Measurements from ENCODE around the gene OGFOD1.
"Not testable (repeated sequence)": the region's sequence is repeated elsewhere in the genome, so short reads cannot be mapped to it uniquely, and the experiment has no call there.

The OGFOD1 gene

GRCh38 chr16:56483394-56483793, 32.0 kb downstream of the OGFOD1 start:
- DNase-seq (ENCODE audit: low spot score), result no peak
- in situ Hi-C loops (cut with MboI; ENCODE audit: low sequenced_read_pairs, unreplicated experiment), result no loop called here
- no peak for TF ChIP-seq CTCF (IDR thresholded peaks at IDR 0.05; ENCODE audit: borderline replicate concordance, control extremely low read depth, extremely low read depth, insufficient read depth, missing control alignments)

- in situ Hi-C loops (cut with MboI; ENCODE audit: low sequenced_read_pairs, unreplicated experiment), result no loop called here
- no peak for DNase-seq (ENCODE audit: low spot score)
- TF ChIP-seq CTCF (IDR thresholded peaks at IDR 0.05; ENCODE audit: borderline replicate concordance, control extremely low read depth, extremely low read depth, insufficient read depth, missing control alignments), result no peak
These were observed 36.7 kb downstream of the OGFOD1 start for GRCh38 chr16:56488035-56488434.

- in situ Hi-C loops (cut with MboI; ENCODE audit: low sequenced_read_pairs, unreplicated experiment); DNase-seq (ENCODE audit: low spot score): not testable (repeated sequence)
These were observed 37.5 kb downstream of the OGFOD1 start for GRCh38 chr16:56488868-56489267.

GRCh38 chr16:56491657-56492261, 40.4 kb downstream of the OGFOD1 start:
- TF ChIP-seq CTCF (IDR thresholded peaks at IDR 0.05; ENCODE audit: borderline replicate concordance, control extremely low read depth, extremely low read depth, insufficient read depth, missing control alignments), result no peak
- no peak for DNase-seq (ENCODE audit: low spot score)
- in situ Hi-C loops (cut with MboI; ENCODE audit: low sequenced_read_pairs, unreplicated experiment), result no loop called here

GRCh38 chr16:56493126-56493525, 41.8 kb downstream of the OGFOD1 start:
- no peak for DNase-seq (ENCODE audit: low spot score)
- in situ Hi-C loops (cut with MboI; ENCODE audit: low sequenced_read_pairs, unreplicated experiment), result no loop called here
- no peak for TF ChIP-seq CTCF (IDR thresholded peaks at IDR 0.05; ENCODE audit: borderline replicate concordance, control extremely low read depth, extremely low read depth, insufficient read depth, missing control alignments)

- no peak for DNase-seq (ENCODE audit: low spot score)
- no peak for TF ChIP-seq CTCF (IDR thresholded peaks at IDR 0.05; ENCODE audit: borderline replicate concordance, control extremely low read depth, extremely low read depth, insufficient read depth, missing control alignments)
- in situ Hi-C loops (cut with MboI; ENCODE audit: low sequenced_read_pairs, unreplicated experiment), result no loop called here
These were observed 42.5 kb downstream of the OGFOD1 start for GRCh38 chr16:56493815-56494214.

- no peak for TF ChIP-seq CTCF (IDR thresholded peaks at IDR 0.05; ENCODE audit: borderline replicate concordance, control extremely low read depth, extremely low read depth, insufficient read depth, missing control alignments)
- in situ Hi-C loops (cut with MboI; ENCODE audit: low sequenced_read_pairs, unreplicated experiment), result no loop called here
- DNase-seq (ENCODE audit: low spot score), result no peak
These were observed 53.8 kb downstream of the OGFOD1 start for GRCh38 chr16:56505181-56505580.
